ENCODE results near the gene PPEF1.

The PPEF1 gene

DNA sequence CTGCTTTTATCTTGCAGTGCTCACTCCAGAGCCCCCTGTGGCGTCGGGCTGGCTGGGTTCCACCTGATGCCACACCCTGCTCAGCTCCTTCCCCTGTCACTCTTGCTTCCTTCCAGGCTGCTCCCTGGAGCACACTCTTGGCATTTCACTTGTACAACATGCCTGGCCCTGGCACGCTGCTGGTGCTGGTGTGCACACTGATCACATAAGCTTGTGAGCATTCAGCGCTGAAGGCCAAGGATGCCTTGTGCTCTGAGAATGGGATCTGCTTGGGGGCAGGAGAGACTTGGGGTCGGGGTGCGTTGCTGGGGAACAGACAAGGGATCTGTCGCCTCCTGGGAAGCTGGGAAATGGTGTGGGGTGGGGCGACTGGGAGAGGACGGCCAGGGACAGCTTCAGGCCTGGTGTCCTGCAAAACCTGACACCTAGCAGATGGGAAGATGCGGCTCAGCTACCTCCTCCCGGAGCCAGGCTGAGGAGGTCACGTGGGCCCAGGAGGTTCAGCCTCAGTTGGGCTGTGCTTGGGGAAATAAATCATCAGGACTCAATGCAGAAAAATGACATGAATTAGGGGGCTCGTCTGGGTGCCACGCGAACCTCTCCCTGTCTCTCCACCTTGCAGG lies 167.9 kb downstream of the PPEF1 start:
- no peaks in the 10 kb centered on the region for H3K9me3 Mint-ChIP-seq
- H3K4me3 Mint-ChIP-seq, result no peak overlapping the region
- no peak overlapping the region for H3K27ac Mint-ChIP-seq
- H3K27me3 Mint-ChIP-seq, result no peaks in the 10 kb centered on the region
- H3K4me1 Mint-ChIP-seq, result no peaks in the 10 kb centered on the region
- H3K36me3 Mint-ChIP-seq, result no peaks in the 10 kb centered on the region
- ATAC-seq, result no peak

DNA sequence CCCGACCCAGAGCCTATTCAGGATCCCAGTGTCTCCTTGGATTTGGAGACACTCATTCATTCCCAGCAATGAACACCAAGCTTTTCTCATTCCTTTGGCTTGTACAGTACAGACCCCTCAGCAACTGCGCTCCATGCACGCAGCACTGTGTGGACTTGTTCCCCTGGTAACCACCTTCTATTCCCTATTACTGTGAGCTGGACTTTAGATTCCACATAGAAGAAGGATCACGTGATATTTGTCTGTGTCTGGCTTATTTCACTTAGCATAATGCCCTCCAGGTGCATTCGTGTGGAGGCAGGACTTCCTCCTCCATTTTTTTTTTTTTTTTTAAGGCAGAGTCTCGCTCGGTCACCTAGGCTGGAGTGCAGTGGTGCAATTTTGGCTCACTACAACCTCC lies 170.0 kb downstream of the PPEF1 start:
- Mint-ChIP-seq H3K27ac (no peak overlapping the region), H3K4me3 (no peak overlapping the region), H3K9me3 (peaks cover 3% of the 10 kb centered on the region), H3K36me3 (no peaks in the 10 kb centered on the region), H3K27me3 (no peaks in the 10 kb centered on the region), H3K4me1 (no peaks in the 10 kb centered on the region)
- ATAC-seq, result no peak
